ENCODE measurements around the gene GP9. TPM values are rescaled to one million over a fixed set of nuclear protein-coding genes. Genes with fewer than 3 reads are reported as not detected.

Gene GP9
- total and polyA plus RNA-seq, 9 of the 15 experiments (the other 6 are each of a cell fraction or from before 2014, with no cell fraction given): not detected

DNA sequence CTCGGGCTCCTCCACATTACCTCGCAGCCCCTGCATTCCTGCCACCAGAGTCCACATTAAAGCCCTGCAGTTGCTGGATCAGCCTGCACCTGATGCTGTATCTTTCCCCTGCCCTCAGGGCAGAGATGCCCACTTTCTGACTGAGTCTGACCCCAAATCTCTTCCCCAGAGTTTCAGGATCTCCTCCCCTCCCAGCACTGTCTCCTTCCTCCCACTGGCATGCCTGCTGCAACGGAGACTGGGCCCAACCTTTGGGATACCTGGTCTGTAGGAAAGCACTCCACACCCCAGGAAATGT is 20.6 kb upstream of the GP9 start:
- Histone ChIP-seq H3K9ac (ENCODE audit: insufficient read depth in 1 of 2, low read depth in 2 of 2, low read length in 2 of 2) (no peak overlapping the region), H3K4me3 (no peak overlapping the region), H4K20me1 (replicated peaks; ENCODE audit: control insufficient read depth, insufficient read depth, low read length) (no peaks in the 10 kb centered on the region), H3K4me2 (ENCODE audit: insufficient read depth, low read length) (no peak overlapping the region), H3K36me3 (ENCODE audit: control insufficient read depth, insufficient read depth, low read length) (no peaks in the 10 kb centered on the region), H3K27ac (ENCODE audit: extremely low read depth, low read depth, low read length) (no peak overlapping the region), H3K27me3 (ENCODE audit: control insufficient read depth in 2 of 2, insufficient read depth in 2 of 2, low read length in 2 of 2) (peaks cover 0 to 9% of the 10 kb centered on the region in 2 experiments; a peak in 2 of 5 replicates), H3K9me3 (replicated peaks; ENCODE audit: control insufficient read depth, insufficient read depth, low read depth, low read length) (no peaks in the 10 kb centered on the region; the same call in 1 of the 2 replicates), H3K4me1 (replicated peaks in 1 of 2; ENCODE audit: control insufficient read depth in 2 of 2, insufficient read depth in 2 of 2, low read length in 2 of 2) (peaks cover 0 to 10% of the 10 kb centered on the region in 2 experiments; a peak in 2 of 5 replicates), H3K79me2 (ENCODE audit: control insufficient read depth, insufficient read depth, low read length) (no peaks in the 10 kb centered on the region), H2AFZ (ENCODE audit: low read depth, low read length) (no peak overlapping the region), H3K9me1 (ENCODE audit: control insufficient read depth, insufficient read depth, low read length) (no peaks in the 10 kb centered on the region)
- WGBS (ENCODE audit: insufficient coverage, low coverage, missing lambda C conversion rate): 5% methylated on average over 3 of the region's 3 CpGs
- TF ChIP-seq DIDO1 (tag; IDR thresholded peaks at IDR 0.05; ENCODE audit: low read depth) (no peak), NFIC (IDR thresholded peaks at IDR 0.05) (no peak), LEF1 (IDR thresholded peaks at IDR 0.05) (no peak)
- TF ChIP-seq, protein P1, sequence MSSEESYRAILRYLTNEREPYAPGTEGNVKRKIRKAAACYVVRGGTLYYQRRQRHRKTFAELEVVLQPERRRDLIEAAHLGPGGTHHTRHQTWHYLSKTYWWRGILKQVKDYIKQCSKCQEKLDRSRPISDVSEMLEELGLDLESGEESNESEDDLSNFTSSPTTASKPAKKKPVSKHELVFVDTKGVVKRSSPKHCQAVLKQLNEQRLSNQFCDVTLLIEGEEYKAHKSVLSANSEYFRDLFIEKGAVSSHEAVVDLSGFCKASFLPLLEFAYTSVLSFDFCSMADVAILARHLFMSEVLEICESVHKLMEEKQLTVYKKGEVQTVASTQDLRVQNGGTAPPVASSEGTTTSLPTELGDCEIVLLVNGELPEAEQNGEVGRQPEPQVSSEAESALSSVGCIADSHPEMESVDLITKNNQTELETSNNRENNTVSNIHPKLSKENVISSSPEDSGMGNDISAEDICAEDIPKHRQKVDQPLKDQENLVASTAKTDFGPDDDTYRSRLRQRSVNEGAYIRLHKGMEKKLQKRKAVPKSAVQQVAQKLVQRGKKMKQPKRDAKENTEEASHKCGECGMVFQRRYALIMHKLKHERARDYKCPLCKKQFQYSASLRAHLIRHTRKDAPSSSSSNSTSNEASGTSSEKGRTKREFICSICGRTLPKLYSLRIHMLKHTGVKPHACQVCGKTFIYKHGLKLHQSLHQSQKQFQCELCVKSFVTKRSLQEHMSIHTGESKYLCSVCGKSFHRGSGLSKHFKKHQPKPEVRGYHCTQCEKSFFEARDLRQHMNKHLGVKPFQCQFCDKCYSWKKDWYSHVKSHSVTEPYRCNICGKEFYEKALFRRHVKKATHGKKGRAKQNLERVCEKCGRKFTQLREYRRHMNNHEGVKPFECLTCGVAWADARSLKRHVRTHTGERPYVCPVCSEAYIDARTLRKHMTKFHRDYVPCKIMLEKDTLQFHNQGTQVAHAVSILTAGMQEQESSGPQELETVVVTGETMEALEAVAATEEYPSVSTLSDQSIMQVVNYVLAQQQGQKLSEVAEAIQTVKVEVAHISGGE (CRISPR knock-in tag; IDR thresholded peaks at IDR 0.05): no peak
- TF ChIP-seq, protein P2, sequence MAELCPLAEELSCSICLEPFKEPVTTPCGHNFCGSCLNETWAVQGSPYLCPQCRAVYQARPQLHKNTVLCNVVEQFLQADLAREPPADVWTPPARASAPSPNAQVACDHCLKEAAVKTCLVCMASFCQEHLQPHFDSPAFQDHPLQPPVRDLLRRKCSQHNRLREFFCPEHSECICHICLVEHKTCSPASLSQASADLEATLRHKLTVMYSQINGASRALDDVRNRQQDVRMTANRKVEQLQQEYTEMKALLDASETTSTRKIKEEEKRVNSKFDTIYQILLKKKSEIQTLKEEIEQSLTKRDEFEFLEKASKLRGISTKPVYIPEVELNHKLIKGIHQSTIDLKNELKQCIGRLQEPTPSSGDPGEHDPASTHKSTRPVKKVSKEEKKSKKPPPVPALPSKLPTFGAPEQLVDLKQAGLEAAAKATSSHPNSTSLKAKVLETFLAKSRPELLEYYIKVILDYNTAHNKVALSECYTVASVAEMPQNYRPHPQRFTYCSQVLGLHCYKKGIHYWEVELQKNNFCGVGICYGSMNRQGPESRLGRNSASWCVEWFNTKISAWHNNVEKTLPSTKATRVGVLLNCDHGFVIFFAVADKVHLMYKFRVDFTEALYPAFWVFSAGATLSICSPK (IDR thresholded peaks at IDR 0.05; ENCODE audit: borderline replicate concordance): no peak
- TF ChIP-seq, protein P3, sequence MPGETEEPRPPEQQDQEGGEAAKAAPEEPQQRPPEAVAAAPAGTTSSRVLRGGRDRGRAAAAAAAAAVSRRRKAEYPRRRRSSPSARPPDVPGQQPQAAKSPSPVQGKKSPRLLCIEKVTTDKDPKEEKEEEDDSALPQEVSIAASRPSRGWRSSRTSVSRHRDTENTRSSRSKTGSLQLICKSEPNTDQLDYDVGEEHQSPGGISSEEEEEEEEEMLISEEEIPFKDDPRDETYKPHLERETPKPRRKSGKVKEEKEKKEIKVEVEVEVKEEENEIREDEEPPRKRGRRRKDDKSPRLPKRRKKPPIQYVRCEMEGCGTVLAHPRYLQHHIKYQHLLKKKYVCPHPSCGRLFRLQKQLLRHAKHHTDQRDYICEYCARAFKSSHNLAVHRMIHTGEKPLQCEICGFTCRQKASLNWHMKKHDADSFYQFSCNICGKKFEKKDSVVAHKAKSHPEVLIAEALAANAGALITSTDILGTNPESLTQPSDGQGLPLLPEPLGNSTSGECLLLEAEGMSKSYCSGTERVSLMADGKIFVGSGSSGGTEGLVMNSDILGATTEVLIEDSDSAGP (CRISPR knock-in tag; IDR thresholded peaks at IDR 0.05): no peak
- no TSS peak for BruUV-seq (replicated peaks)
- ATAC-seq (no peak), FAIRE-seq (no peak), DNase-seq (ENCODE audit: extremely low read depth in 1 of 4, low spot score in 3 of 4) (no peak)
- CTCF ChIA-PET (ENCODE audit: low intra/inter-chr PET ratio): no interaction called here
- intact Hi-C loops (cut with micrococcal nuclease) (no loop called here), in situ Hi-C loops (cut with MboI) (no loop called here)
- POLR2A ChIA-PET: no interaction called here
